Esophagus muscularis mucosa (tissue), 4 donors: ENCODE data around the gene PIGR.

ENCODE experiments used
- CTCF ChIP-seq, 3 experiments: fragments of 200-600 bp in 2 of 3; fragments of 450-650 bp in 1 of 3; sonication (generic) in 2 of 3; IDR thresholded peaks; one replicate each; pipeline ENCODE4 v1.5.1; 2017 to 2019; ENCODE audit warnings: antibody characterized with exemption in 3 of 3, mild to moderate bottlenecking in 2 of 3, moderate library complexity in 1 of 3
- EP300 ChIP-seq: sonication (generic); formaldehyde crosslinking; IDR thresholded peaks from one replicate; pipeline ENCODE4 v1.6.1; 2017; ENCODE audit warnings: antibody characterized with exemption
- POLR2A ChIP-seq: fragments of 450-650 bp; IDR thresholded peaks from one replicate; pipeline ENCODE4 v1.6.1; 2017; ENCODE audit warnings: antibody characterized with exemption, moderate library complexity, mild to moderate bottlenecking, low read depth

- no peak for TF ChIP-seq CTCF (IDR thresholded peaks at IDR 0.05)
- TF ChIP-seq POLR2A: no peak
- TF ChIP-seq EP300: no peak
Observed at GRCh38 chr1:206897175-206897574, 49.1 kb downstream of the PIGR start, which contains the start of gene IL24.
